Heart left ventricle (tissue), 16 donors: ENCODE data around the gene SMAD7. TPM values are rescaled to one million over a fixed set of nuclear protein-coding genes. Genes with fewer than 3 reads are reported as not detected.

ENCODE experiments used
- ATAC-seq, 4 donors: fragments of 200-7000 bp; cut with Tn5 transposase; one replicate each; pipeline ENCODE4 v1.9.1; 2020 to 2022; ENCODE audit warnings: moderate library complexity in 4 of 4, mild to moderate bottlenecking in 3 of 4, moderate number of reproducible peaks in 1 of 4
- DNase-seq, 5 donors: peaks; one replicate each; pipeline ENCODE4 v3.0.0-alpha.2; 2020
- H3K27ac ChIP-seq, 12 donors: fragments of 200-600 bp; sonication (generic) in 4 of 12; one replicate each; pipeline versions ENCODE4 v1.5.0 to v1.8.0; 2016 to 2022; ENCODE audit warnings: mild to moderate bottlenecking in 2 of 12
- H3K27me3 ChIP-seq, 9 donors: fragments of 200-600 bp; sonication (generic) in 2 of 9; one replicate each; pipeline versions ENCODE4 v1.5.1 to v1.8.0; 2016 to 2022; ENCODE audit warnings: mild to moderate bottlenecking in 3 of 9
- H3K36me3 ChIP-seq, 9 donors: fragments of 200-600 bp; sonication (generic) in 2 of 9; one replicate each; pipeline versions ENCODE4 v1.5.0 to v1.8.0; 2018 to 2022; ENCODE audit warnings: mild to moderate bottlenecking in 2 of 9
- H3K4me1 ChIP-seq, 12 donors: fragments of 200-600 bp; sonication (generic) in 4 of 12; one replicate each; pipeline versions ENCODE4 v1.5.0 to v1.8.0; 2016 to 2022; ENCODE audit warnings: mild to moderate bottlenecking in 3 of 12
- H3K4me3 ChIP-seq, 12 donors: fragments of 200-600 bp; sonication (generic) in 4 of 12; one replicate each; pipeline versions ENCODE4 v1.5.0 to v1.8.0; 2017 to 2022; ENCODE audit warnings: mild to moderate bottlenecking in 9 of 12, moderate library complexity in 4 of 12
- H3K9me3 ChIP-seq, 12 donors: fragments of 200-600 bp; sonication (generic) in 4 of 12; one replicate each; pipeline versions ENCODE4 v1.5.0 to v1.8.0; 2016 to 2022; ENCODE audit warnings: mild to moderate bottlenecking in 1 of 12
- POLR2A ChIP-seq, 2 donors: fragments of 450-650 bp; IDR thresholded peaks; one replicate each; pipeline ENCODE4 v1.6.1; 2017; ENCODE audit warnings: antibody characterized with exemption in 2 of 2, mild to moderate bottlenecking in 2 of 2, moderate library complexity in 2 of 2
- WGBS, 4 donors: extraction: QIAGEN DNeasy Blood & Tissue Kit in 2 of 4; methylation state at CpG; one replicate each; pipeline versions ENCODE4 v1.1.5 to v1.1.7; 2013 to 2018; 5-methylcytosine and 5-hydroxymethylcytosine counted together
- intact Hi-C, 10 donors: fragments of 100-400 bp; cut with DNase I; formaldehyde crosslinking; loops; one replicate each; pipeline versions ENCODE4 v1.11.1 to v1.14.2; 2022
- polyA plus RNA-seq, 2 donors: library from polyadenylated mRNA; stranded (reverse); fragments of 200-250 nt; gene quantifications; one replicate each; pipeline ENCODE4 v1.2.3, GENCODE V29; 2013
- total RNA-seq, 9 donors: library from RNA; depleted of rRNA in 2 of 9; stranded (reverse); fragments of >200 nt in 2 of 9; fragmentation: NEBNext Ultra II Directional in 3 of 9; extraction: Animal tissue kit (Norgen Biotek cat#: 25700) in 3 of 9; gene quantifications; one replicate each; pipeline versions ENCODE4 v1.1.0 to v1.2.4, GENCODE V29; 2016 to 2023
- TF ChIP-seq, protein P1 (sequence below), 12 donors: fragments of 200-600 bp; sonication (generic) in 4 of 12; IDR thresholded peaks; one replicate each; pipeline versions ENCODE4 v1.5.0 to v1.8.0; 2018 to 2022; ENCODE audit warnings: antibody characterized with exemption in 12 of 12, mild to moderate bottlenecking in 5 of 12
- donor health status: ischemic (EF 13 %, LVEDD 7.1; RV severe dilation, severe dysfunction).
- donor health status: healthy with polysubstance abuse.
- donor health status: DM: no; HTN: yes; CAD: no.
- donor health status: DM: no; HTN: no; CAD: no.
- donor health status: ischemic (EF 25% LVEDD 6.9; RV normal size, moderate dysfunction).
- donor health status: ischemic (EF 25% LVEDD 5.7; RV mildly dilated, moderate dysfunction).
- donor health status: healthy.
- donor health status: DM: yes; HTN: yes; CAD: no.
- donor health status: ischemic (EF 35%, LVEDD 5.7; RV mildly dilated, moderate dysfunction).
- donor health status: nonischemic (EF 11% LVEDD 7.7; RV severe dilation, severe dysfunction).
- donor health status: DM: yes; HTN: yes; CAD: no.
- donor health status: PGD.
- donor health status: ischemic (EF 29% LVEDD 5.4; RV normal size, mild dysfunction).
- donor health status: nonischemic (EF 23%, LVEDD 6.1; RV moderate dilation, normal function).

The SMAD7 gene
- total and polyA plus RNA-seq, 11 donors = 9.1 to 32.0 (median 19.9) TPM

DNA sequence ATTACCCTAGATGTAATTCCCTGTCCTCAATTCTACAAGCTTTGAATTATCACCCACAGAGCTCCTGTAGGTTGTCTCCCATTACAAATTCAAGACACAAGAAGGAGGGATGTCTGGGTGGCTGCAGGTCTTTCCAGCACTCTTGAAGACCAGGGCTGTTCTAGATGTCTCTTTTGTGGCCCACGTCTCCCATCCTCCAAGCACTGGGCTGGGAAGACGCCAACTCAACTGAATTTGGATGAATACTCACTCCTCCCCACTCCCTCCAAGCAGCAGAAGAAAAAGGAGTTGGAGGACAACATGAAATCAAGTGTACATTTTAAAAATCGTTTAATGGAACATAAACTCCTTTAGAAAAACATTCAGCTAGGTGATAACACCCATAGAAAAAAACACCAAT is 31.2 kb downstream of the SMAD7 start:
- Histone ChIP-seq H3K9me3 (no peaks in the 10 kb centered on the region), H3K27me3 (no peaks in the 10 kb centered on the region), H3K27ac (no peak overlapping the region), H3K36me3 (peaks cover 0 to 36% (median 28%) of the 10 kb centered on the region in 9 donors), H3K4me3 (no peak overlapping the region), H3K4me1 (peaks cover 0 to 66% (median 35%) of the 10 kb centered on the region in 12 donors)
- DNase-seq (no peak), ATAC-seq (no peak)
- WGBS, 4 donors = 74 to 86% (median 78%) methylated on average over 3 of the region's 3 CpGs
- intact Hi-C loops = no loop called here
- no peak for TF ChIP-seq POLR2A (IDR thresholded peaks at IDR 0.05)
- TF ChIP-seq, protein P1, sequence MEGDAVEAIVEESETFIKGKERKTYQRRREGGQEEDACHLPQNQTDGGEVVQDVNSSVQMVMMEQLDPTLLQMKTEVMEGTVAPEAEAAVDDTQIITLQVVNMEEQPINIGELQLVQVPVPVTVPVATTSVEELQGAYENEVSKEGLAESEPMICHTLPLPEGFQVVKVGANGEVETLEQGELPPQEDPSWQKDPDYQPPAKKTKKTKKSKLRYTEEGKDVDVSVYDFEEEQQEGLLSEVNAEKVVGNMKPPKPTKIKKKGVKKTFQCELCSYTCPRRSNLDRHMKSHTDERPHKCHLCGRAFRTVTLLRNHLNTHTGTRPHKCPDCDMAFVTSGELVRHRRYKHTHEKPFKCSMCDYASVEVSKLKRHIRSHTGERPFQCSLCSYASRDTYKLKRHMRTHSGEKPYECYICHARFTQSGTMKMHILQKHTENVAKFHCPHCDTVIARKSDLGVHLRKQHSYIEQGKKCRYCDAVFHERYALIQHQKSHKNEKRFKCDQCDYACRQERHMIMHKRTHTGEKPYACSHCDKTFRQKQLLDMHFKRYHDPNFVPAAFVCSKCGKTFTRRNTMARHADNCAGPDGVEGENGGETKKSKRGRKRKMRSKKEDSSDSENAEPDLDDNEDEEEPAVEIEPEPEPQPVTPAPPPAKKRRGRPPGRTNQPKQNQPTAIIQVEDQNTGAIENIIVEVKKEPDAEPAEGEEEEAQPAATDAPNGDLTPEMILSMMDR (IDR thresholded peaks at IDR 0.05) = no peak

DNA sequence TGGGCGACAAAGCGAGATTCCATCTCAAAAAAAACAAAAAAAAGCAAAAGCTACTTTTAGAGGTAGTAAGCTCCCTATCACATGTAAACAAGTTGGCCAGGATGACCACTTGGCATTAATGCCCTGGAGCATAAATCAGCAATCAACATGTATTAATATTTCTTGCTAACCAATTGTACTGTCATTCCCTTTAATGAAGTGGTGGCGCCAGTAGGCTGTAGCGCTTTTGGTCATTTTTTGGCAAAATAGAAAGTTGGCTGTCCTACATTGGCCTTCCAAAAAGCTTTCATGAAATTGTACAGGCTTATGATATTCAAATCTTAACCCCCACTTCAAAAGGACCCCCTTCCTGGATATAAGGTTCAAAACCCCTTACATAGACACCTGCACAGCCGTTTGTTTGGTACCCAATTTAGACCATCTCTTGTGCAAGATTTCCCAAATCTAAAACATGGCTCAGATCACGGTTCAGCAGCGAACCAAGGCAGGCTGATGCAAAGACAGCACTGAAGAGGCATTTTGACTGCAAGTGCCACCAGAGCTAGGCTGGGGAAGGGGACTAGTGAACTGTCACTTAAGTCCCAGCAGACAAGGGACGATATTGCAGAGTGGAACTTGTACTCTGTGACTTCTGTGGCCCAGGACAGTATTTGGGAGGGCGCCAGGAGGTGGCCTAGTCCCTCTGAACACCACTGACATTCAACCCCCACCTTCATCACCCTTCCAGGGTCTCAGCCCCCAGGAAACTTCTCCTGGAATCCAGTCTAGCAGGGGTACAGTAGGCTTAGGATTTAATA is 31.9 kb downstream of the SMAD7 start:
- no peaks in the 10 kb centered on the region for H3K27me3 ChIP-seq
- intact Hi-C loops = no loop called here
- H3K4me1 ChIP-seq = peaks cover 0 to 60% (median 29%) of the 10 kb centered on the region in 12 donors
- no peak for ATAC-seq
- no peak overlapping the region for H3K27ac ChIP-seq
- H3K9me3 ChIP-seq = no peaks in the 10 kb centered on the region
- H3K36me3 ChIP-seq = peaks cover 0 to 36% (median 28%) of the 10 kb centered on the region in 9 donors
- TF ChIP-seq POLR2A (IDR thresholded peaks at IDR 0.05) = no peak
- TF ChIP-seq, protein P1 (IDR thresholded peaks at IDR 0.05) = no peak
- 91 to 95% (median 93%) methylated on average over 9 of the region's 9 CpGs for WGBS, 4 donors
- H3K4me3 ChIP-seq = no peak overlapping the region
- DNase-seq = no peak

DNA sequence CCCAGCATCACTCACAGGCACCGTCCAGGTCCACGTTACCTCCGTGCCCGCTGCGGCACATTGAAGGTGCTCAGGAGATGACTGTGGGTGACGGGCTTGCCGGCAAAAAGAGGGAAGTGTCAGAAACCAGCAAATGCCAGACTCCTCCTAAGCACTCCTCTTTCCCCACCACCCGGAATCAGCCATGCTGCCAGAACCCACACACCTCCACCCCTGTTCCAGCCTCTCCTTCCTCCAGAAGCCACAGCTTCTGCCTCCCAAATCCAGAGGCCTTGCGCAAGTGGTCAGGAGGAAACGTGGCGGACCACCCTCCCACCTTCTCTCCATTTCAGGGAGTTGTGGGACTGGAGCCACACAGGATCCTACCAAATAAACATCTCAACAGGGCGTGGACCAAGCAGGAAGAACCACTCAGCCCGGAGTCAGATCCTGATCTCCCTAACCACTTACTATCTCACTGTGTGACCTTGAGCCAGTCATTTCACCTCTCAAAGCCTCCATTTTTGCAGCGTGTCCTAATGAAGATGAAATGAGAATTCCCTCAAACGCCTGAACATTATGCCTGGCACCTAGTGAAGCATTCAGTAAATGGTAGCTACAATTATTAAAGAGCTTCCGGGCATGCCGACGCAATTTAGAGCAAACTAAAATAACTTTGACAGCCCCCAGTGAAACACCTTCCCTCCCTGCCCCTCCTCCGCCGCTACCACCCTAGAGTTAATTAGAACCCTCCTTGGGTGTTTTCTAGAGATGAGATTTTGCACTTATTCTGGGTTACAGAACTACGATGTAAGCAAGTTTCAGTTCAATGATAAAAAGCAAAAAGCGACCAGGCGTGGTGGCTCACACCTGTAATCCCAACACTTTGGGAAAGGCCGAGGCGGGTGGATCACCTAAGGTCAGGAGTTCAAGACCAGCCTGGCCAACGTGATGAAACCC is 32.9 kb downstream of the SMAD7 start:
- no peaks in the 10 kb centered on the region for H3K9me3 ChIP-seq
- no peaks in the 10 kb centered on the region for H3K27me3 ChIP-seq
- H3K4me3 ChIP-seq = no peak overlapping the region
- TF ChIP-seq, protein P1 (IDR thresholded peaks at IDR 0.05) = no peak
- TF ChIP-seq POLR2A (IDR thresholded peaks at IDR 0.05) = no peak
- H3K4me1 ChIP-seq = peaks cover 0 to 54% (median 18%) of the 10 kb centered on the region in 12 donors
- peaks cover 0 to 36% (median 28%) of the 10 kb centered on the region in 9 donors for H3K36me3 ChIP-seq
- intact Hi-C loops = no loop called here
- H3K27ac ChIP-seq = no peak overlapping the region
- ATAC-seq (no peak), DNase-seq (no peak)
- 83 to 89% (median 86%) methylated on average over 26 of the region's 26 CpGs for WGBS, 4 donors
